ENCODE results near the gene DNAH9. TPM values are rescaled to one million over a fixed set of nuclear protein-coding genes. Genes with fewer than 3 reads are reported as not detected.

DNAH9 gene
- polyA plus RNA-seq, 2 of the 4 experiments (the other 2 are of a cell fraction) = 0.03 to 0.04 TPM

- FAIRE-seq (no peak), ATAC-seq (no peak), DNase-seq (ENCODE audit: low read depth in 1 of 2, low spot score in 1 of 2) (no peak)
- H3K4me3 ChIP-seq = no peak overlapping the region
- H3K4me2 ChIP-seq = no peak overlapping the region
- POLR2A ChIA-PET = no interaction called here
- H3K4me1 ChIP-seq = no peaks in the 10 kb centered on the region
- no peaks in the 10 kb centered on the region; the same call in 2 of the 3 replicates for H3K9me3 ChIP-seq
- CTCF ChIA-PET = interaction anchor here (0.7 kb wide), 1 partner anchor 32 kb away, joined by 3 read pairs; no protein-coding TSS in a partner anchor
- WGBS (ENCODE audit: missing lambda C conversion rate) = 52% methylated on average over 2 of the region's 2 CpGs
- no peak for TF ChIP-seq RARB (CRISPR knock-in tag; IDR thresholded peaks at IDR 0.05)
- no peak overlapping the region for H3K27ac ChIP-seq
Measured at GRCh38 chr17:11852912-11853311, 254.6 kb downstream of the DNAH9 start.

- ChIA-PET POLR2A (no interaction called here), CTCF (interaction anchor here (0.6 to 0.8 kb wide), 3 partner anchors 20 to 1078 kb away, joined by 3 read pairs; no protein-coding TSS in a partner anchor)
- Histone ChIP-seq H3K9me3 (no peaks in the 10 kb centered on the region), H3K4me3 (no peak overlapping the region), H3K4me2 (no peak overlapping the region), H3K4me1 (no peaks in the 10 kb centered on the region), H3K27ac (no peak overlapping the region)
- TF ChIP-seq SREBF2 (IDR thresholded peaks at IDR 0.05) (no peak), PHF8 (IDR thresholded peaks at IDR 0.05; ENCODE audit: borderline replicate concordance, low read depth) (no peak), USF2 (IDR thresholded peaks at IDR 0.05) (no peak), MAFK (IDR thresholded peaks at IDR 0.05; ENCODE audit: partially characterized antibody) (peak; percentile 63), RAD21 (conservative IDR thresholded peaks at IDR 0.05 in 1 of 2, IDR thresholded peaks at IDR 0.05 in 1 of 2) (no peak), E2F6 (IDR thresholded peaks at IDR 0.05; ENCODE audit: borderline replicate concordance, low read depth) (no peak), BHLHE40 (IDR thresholded peaks at IDR 0.05; ENCODE audit: low read depth, low read length) (no peak), RARB (CRISPR knock-in tag; IDR thresholded peaks at IDR 0.05) (no peak)
- DNase-seq (ENCODE audit: low read depth in 1 of 2, low spot score in 1 of 2) = no peak
- 47% methylated on average over 11 of the region's 11 CpGs for WGBS (ENCODE audit: missing lambda C conversion rate)
- no peak for ATAC-seq
- no peak for FAIRE-seq
Measured at GRCh38 chr17:11853321-11854151, 255.3 kb downstream of the DNAH9 start.

GRCh38 chr17:11855306-11855705 lies 257.0 kb downstream of the DNAH9 start:
- ATAC-seq (no peak), FAIRE-seq (peak; percentile 88), DNase-seq (ENCODE audit: low read depth in 1 of 2, low spot score in 1 of 2) (no peak)
- ChIA-PET POLR2A (no interaction called here), CTCF (interaction anchor here (0.8 kb wide), 1 partner anchor 14 kb away, joined by 3 read pairs; no protein-coding TSS in a partner anchor)
- no peak overlapping the region for H3K4me2 ChIP-seq
- no peak overlapping the region for H3K4me3 ChIP-seq
- TF ChIP-seq TFCP2L1 (CRISPR knock-in tag; IDR thresholded peaks at IDR 0.05) (no peak), FOSB (CRISPR knock-in tag; IDR thresholded peaks at IDR 0.05) (no peak), EHF (CRISPR knock-in tag; IDR thresholded peaks at IDR 0.05) (no peak), MAZ (IDR thresholded peaks at IDR 0.05; ENCODE audit: borderline replicate concordance, low read depth, low read length) (no peak), HDAC2 (IDR thresholded peaks at IDR 0.05) (no peak), PBX3 (IDR thresholded peaks at IDR 0.05) (no peak), NFE2L2 (conservative IDR thresholded peaks at IDR 0.05; ENCODE audit: low read length) (no peak), RFX5 (IDR thresholded peaks at IDR 0.05) (no peak), BCL3 (IDR thresholded peaks at IDR 0.05) (no peak)
- 3% methylated on average over 1 of the region's 1 CpG for WGBS (ENCODE audit: missing lambda C conversion rate)
- H3K4me1 ChIP-seq = no peaks in the 10 kb centered on the region
- H3K27ac ChIP-seq = no peak overlapping the region
- no peaks in the 10 kb centered on the region for H3K9me3 ChIP-seq
